Measurements from ENCODE around the gene CPB2.
A peak's percentile ranks its signal among the peaks of the same experiment; 100 is the strongest.

CPB2 gene

GRCh38 chr13:46052319-46053161 is 52.3 kb downstream of the CPB2 start, which contains the start of gene ZC3H13:
TSS of gene ZC3H13 (minus strand) at chr13:46052746. CDS start at chr13:46045507, 7,239 bp downstream.
- DNase-seq (ENCODE audit: low read depth in 3 of 3) = peak; percentile 82 to 88 (median 87)

- DNase-seq (ENCODE audit: low read depth in 3 of 3) = no peak
Observed at GRCh38 chr13:46051968-46052318, 52.9 kb downstream of the CPB2 start.

- no peak for DNase-seq (ENCODE audit: low read depth in 3 of 3)
Observed at GRCh38 chr13:46050771-46051170, 54.1 kb downstream of the CPB2 start.

GRCh38 chr13:46045424-46045823 is 59.4 kb downstream of the CPB2 start:
- no peak for DNase-seq (ENCODE audit: low read depth in 3 of 3)

- no peak for DNase-seq (ENCODE audit: low read depth in 3 of 3)
Observed at GRCh38 chr13:46043647-46044046, 61.2 kb downstream of the CPB2 start.

GRCh38 chr13:46041419-46041839 is 63.4 kb downstream of the CPB2 start:
- no peak for DNase-seq (ENCODE audit: low read depth in 3 of 3)

- DNase-seq (ENCODE audit: low read depth in 3 of 3) = no peak
Observed at GRCh38 chr13:46040763-46041162, 64.1 kb downstream of the CPB2 start.

GRCh38 chr13:46039411-46040182 is 65.2 kb downstream of the CPB2 start:
- DNase-seq (ENCODE audit: low read depth in 3 of 3) = no peak

- no peak for DNase-seq (ENCODE audit: low read depth in 3 of 3)
Observed at GRCh38 chr13:46038296-46038695, 66.5 kb downstream of the CPB2 start.

- DNase-seq (ENCODE audit: low read depth in 3 of 3) = no peak
Observed at GRCh38 chr13:46035066-46035465, 69.8 kb downstream of the CPB2 start.

GRCh38 chr13:46032341-46032740 is 72.5 kb downstream of the CPB2 start:
- no peak for DNase-seq (ENCODE audit: low read depth in 3 of 3)

- no peak for DNase-seq (ENCODE audit: low read depth in 3 of 3)
Observed at GRCh38 chr13:46031581-46032263, 73.1 kb downstream of the CPB2 start.

- DNase-seq (ENCODE audit: low read depth in 3 of 3) = no peak
Observed at GRCh38 chr13:46025157-46025556, 79.7 kb downstream of the CPB2 start.

- no peak for DNase-seq (ENCODE audit: low read depth in 3 of 3)
Observed at GRCh38 chr13:46022481-46022880, 82.4 kb downstream of the CPB2 start.

GRCh38 chr13:46016216-46016615 is 88.6 kb downstream of the CPB2 start:
- no peak for DNase-seq (ENCODE audit: low read depth in 3 of 3)

- no peak for DNase-seq (ENCODE audit: low read depth in 3 of 3)
Observed at GRCh38 chr13:46015366-46015765, 89.5 kb downstream of the CPB2 start.

GRCh38 chr13:46012404-46012803 is 92.4 kb downstream of the CPB2 start:
- DNase-seq (ENCODE audit: low read depth in 3 of 3) = no peak

GRCh38 chr13:46010148-46010547 is 94.7 kb downstream of the CPB2 start:
- no peak for DNase-seq (ENCODE audit: low read depth in 3 of 3)

- DNase-seq (ENCODE audit: low read depth in 3 of 3) = no peak
Observed at GRCh38 chr13:46008631-46009030, 96.2 kb downstream of the CPB2 start.

GRCh38 chr13:46006688-46007452 is 98.0 kb downstream of the CPB2 start:
- no peak for DNase-seq (ENCODE audit: low read depth in 3 of 3)

- DNase-seq (ENCODE audit: low read depth in 3 of 3) = no peak
Observed at GRCh38 chr13:46004491-46004890, 100.3 kb downstream of the CPB2 start.
